HG02943 (cell line): ENCODE results near the gene LSM4.

Experiments used
- ATAC-seq: cut with Tn5 transposase; IDR thresholded peaks from one replicate; pipeline ENCODE4 v1.9.1; 2021; ENCODE audit warnings: mild to moderate bottlenecking, low read depth, moderate library complexity; ENCODE audit not compliant: unreplicated experiment

LSM4 gene

GRCh38 chr19:18312092-18312534 lies 10.8 kb downstream of the LSM4 start:
- ATAC-seq: no peak

GRCh38 chr19:18311502-18312091 lies 11.3 kb downstream of the LSM4 start:
- no peak for ATAC-seq

GRCh38 chr19:18310966-18311365 lies 11.9 kb downstream of the LSM4 start:
- ATAC-seq: no peak

- ATAC-seq: no peak
Observed at GRCh38 chr19:18310118-18310909, 12.6 kb downstream of the LSM4 start.

DNA sequence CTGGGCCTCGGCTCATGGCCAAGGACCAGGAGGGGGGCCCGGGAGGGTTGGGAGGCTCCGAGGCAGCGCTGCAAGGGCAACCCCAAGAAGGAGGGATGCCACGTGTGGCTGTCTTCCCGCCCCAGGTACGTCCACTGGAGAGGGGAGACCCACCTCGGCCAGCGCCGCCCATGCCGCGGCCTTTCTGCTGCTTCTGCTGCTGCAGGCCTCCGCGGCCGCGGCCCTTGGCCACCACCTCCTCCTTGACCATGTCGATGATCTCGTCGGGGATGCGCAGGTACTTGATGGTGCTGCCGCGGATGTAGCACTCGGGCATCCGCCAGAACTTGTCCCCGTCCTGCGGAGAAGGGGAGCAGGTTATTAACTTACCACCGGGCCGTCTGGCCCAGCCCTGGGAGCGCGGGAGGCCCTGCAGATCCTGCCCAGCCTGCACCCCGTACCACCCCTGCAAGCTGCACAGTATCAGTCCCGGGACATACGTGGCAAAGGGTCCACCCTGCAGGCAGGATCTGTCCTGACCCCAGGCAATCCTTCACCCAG lies 13.3 kb downstream of the LSM4 start:
- ATAC-seq: no peak

DNA sequence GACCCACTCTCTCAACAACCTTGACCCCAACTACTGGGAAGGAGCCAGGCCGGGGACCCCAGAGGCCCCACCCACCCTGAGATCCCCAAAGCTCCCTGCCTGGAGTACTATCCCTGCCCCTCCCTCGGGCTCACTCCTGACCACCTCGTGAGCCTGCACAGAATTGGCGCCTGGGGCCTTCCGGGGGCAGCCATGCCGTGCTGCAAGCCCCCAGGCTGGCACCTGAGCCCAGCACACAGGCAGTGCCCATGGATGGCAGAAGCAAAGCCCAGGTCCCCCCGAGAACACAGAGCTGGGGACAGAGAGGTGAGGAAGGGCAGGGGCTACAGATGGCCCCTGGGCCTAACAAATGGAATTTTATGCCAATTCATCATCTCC lies 13.9 kb downstream of the LSM4 start:
- no peak for ATAC-seq

GRCh38 chr19:18308051-18308947 lies 14.6 kb downstream of the LSM4 start:
- no peak for ATAC-seq

- no peak for ATAC-seq
Observed at GRCh38 chr19:18307271-18307681, 15.6 kb downstream of the LSM4 start.

DNA sequence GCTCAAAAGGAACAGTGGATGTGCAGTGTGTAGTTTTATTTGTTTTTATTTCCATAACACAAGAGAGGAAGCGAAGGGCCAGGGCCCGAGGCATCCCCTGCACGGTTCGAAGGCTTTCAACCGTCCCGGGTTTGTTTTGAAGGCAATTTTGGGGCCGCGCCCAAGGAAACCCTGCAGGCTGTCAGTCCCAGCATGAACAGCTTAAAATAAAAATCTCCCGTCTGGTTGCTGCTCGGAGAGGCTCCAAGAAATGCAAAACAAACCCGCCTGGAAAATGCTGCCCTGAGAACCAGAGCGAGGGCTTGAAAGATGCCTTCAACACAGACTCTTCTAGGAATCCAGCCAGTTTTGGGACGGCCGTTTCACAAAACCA lies 16.0 kb downstream of the LSM4 start:
- no peak for ATAC-seq

GRCh38 chr19:18306209-18306887 lies 16.5 kb downstream of the LSM4 start:
- ATAC-seq: no peak

GRCh38 chr19:18304458-18305310 lies 18.2 kb downstream of the LSM4 start:
- ATAC-seq: no peak

DNA sequence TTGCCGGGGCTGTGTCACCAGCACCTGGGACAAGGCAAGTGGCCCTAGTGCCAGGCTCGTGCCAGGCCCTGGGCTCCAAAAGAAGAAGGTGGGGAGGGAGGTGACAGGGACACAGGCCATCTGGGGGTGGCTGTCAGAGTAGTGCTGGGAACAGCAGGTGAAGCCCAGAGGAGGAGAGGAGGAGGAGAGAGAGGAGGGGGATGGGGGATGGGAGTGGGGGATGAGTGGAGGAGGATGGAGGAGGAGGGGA lies 18.7 kb downstream of the LSM4 start:
- ATAC-seq: no peak

DNA sequence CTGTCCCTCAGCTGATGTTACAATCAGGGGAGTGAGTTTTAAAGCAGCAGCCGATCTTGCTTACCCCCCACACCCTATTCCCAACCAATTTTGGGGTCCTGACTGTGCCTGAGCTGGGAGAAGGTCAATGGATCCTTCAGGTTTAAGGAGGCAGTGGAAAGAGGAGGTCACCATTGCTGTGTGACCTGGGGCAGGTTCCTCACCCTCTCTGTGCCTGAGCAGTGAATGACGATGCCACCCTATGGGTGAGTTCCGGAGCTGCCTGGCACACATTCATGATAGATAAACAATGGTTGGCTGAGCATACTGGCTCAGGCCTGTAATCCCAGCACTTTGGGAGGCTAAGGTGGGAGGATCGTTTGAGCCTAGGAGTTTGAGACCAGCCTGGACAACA lies 21.2 kb downstream of the LSM4 start:
- no peak for ATAC-seq

GRCh38 chr19:18300930-18301717 lies 21.8 kb downstream of the LSM4 start:
- no peak for ATAC-seq

GRCh38 chr19:18299654-18300053 lies 23.2 kb downstream of the LSM4 start:
- ATAC-seq: no peak

GRCh38 chr19:18298601-18299000 lies 24.3 kb downstream of the LSM4 start:
- ATAC-seq: no peak

DNA sequence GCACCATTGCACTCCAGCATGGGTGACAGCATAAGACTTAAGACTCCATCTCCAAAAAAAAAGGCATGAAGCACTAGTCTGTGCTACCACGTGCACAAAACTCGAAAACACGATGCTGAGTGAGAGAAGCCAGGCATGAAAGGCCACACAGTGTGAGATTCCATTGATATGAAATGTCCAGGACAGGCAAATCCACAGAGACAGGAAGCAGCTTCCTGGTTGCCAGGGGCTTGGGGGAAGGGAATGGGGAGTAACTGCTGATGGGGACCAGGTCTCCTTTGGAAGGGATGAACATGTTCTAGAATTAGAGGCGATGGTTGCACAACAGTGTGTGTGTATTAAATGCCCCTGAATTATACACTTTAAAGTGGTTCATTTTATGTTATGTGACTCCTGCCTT lies 25.6 kb downstream of the LSM4 start:
- no peak for ATAC-seq

GRCh38 chr19:18295034-18295451 lies 27.8 kb downstream of the LSM4 start:
- ATAC-seq: no peak

- no peak for ATAC-seq
Observed at GRCh38 chr19:18294467-18294864, 28.4 kb downstream of the LSM4 start.
